ENCODE results near the gene KYNU. TPM values are rescaled to one million over a fixed set of nuclear protein-coding genes. Genes with fewer than 3 reads are reported as not detected.
"Not testable (repeated sequence)": the region's sequence is repeated elsewhere in the genome, so short reads cannot be mapped to it uniquely, and the experiment has no call there.

The KYNU gene
- polyA plus RNA-seq, 1 donor from 2014 or later, result 59.5 TPM

DNA sequence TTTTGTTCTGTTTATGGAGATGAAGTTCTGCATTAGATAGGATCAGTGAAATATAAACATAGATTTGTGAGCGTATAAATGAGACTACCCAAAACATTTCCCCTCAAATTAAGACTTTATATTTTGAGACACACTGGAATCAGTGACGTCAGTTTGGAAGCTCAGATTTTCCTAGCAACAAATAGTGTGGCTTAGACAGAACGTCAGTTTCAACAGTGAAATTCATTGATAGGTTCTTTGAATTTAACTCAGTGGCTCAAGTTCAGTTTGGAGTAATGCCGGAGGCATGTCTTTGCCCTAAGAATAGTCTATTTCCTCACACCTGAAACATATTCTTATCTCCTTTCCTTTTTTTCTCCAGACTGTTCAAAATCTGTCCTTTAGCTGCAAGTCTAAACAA lies 138.2 kb downstream of the KYNU start:
- H3K4me1 Mint-ChIP-seq, result peaks cover 21 to 27% (median 23%) of the 10 kb centered on the region in 3 donors
- no peak overlapping the region for H3K4me3 Mint-ChIP-seq
- H3K9me3 Mint-ChIP-seq, result peaks cover 0 to 4% (median 2%) of the 10 kb centered on the region in 3 donors
- no peaks in the 10 kb centered on the region for H3K27me3 Mint-ChIP-seq
- H3K27ac Mint-ChIP-seq, result peak overlapping the region in 1 of 3 donors; percentile 3
- H3K36me3 Mint-ChIP-seq, result peaks cover 7% of the 10 kb centered on the region

DNA sequence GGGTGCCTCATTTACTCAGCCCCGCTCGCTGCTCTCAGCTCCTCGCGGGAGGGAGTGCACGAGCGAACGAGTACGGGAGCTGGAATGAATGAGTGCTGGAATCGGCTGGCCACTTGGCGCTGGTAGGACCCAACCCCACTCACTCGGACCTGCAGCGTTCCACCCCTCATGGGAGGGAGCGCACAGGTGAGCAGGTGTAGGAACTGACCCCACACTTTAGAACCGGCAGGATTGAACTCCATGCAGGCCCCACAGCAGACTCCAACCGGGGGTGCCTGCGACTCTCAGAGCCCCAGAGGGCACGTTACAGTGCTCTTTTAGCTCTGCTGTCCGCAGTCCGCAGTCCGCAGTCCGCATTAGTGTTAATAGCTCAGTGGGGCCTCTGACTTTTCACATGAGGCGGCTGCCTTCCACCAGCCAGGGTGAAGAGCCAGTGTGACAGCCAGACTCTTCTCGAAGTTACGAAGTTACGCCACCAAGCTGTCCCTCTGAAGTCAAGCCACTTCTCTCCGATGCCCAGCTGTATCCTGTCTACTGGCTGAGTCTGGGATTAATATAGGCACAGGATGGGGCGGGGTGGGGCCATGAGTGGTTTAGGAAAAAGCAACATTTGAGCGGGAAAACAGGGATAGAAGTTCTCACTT lies 149.1 kb downstream of the KYNU start:
- Mint-ChIP-seq H3K9me3 (no peaks in the 10 kb centered on the region), H3K36me3 (peaks cover 4% of the 10 kb centered on the region), H3K4me3 (no peak overlapping the region), H3K4me1 (peaks cover 10 to 16% (median 12%) of the 10 kb centered on the region in 3 donors), H3K27ac (peak overlapping the region in 1 of 3 donors; percentile 13), H3K27me3 (no peaks in the 10 kb centered on the region)

DNA sequence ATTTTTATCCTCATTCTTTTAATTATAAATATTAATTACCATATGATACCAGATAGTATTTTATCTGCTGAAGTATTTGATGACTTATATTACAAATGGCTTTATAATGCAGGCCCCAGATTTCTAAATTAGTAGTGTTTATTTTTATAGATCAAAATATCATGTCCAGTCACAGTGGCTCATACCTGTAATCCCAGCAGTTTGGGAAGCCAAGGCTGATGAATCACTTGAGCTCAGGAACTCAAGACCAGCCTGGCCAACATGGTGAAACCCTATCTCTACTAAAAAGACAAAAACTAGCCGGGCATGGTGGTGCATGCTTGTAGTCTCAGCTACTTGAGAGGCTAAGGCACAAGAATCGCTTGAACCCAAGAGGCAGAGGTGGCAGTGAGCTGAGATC lies 151.7 kb downstream of the KYNU start:
- H3K4me1 Mint-ChIP-seq, result peaks cover 9 to 15% (median 12%) of the 10 kb centered on the region in 3 donors
- H3K36me3 Mint-ChIP-seq, result peaks cover 4% of the 10 kb centered on the region
- H3K9me3 Mint-ChIP-seq, result no peaks in the 10 kb centered on the region
- H3K4me3 Mint-ChIP-seq, result no peak overlapping the region
- no peak overlapping the region for H3K27ac Mint-ChIP-seq
- H3K27me3 Mint-ChIP-seq, result no peaks in the 10 kb centered on the region

DNA sequence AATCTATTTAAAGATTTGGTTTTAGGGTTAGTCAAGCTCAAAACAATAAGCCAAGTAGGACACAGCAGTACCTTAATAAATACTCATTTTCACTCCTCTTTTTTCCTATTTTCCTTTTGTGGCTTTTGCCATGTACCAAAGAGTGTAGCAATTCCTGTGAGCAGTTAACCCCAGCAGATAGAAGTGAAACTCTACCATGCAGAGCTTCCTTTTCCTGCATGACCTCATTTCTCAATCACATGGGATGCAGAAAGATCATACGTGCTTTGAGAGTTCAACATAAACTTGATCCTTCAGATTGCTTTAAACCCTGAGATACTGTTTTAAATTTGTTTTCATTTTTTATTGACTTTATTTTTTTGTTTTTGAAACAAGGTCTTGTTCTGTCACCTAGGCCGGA lies 152.7 kb downstream of the KYNU start:
- peak overlapping the region in 2 of 3 donors; percentile 48 to 93 for H3K27ac Mint-ChIP-seq
- peaks cover 9 to 15% (median 11%) of the 10 kb centered on the region in 3 donors for H3K4me1 Mint-ChIP-seq
- peaks cover 4% of the 10 kb centered on the region for H3K36me3 Mint-ChIP-seq
- H3K4me3 Mint-ChIP-seq, result peak overlapping the region in 1 of 4 donors; percentile 15
- no peaks in the 10 kb centered on the region for H3K9me3 Mint-ChIP-seq
- no peaks in the 10 kb centered on the region for H3K27me3 Mint-ChIP-seq

DNA sequence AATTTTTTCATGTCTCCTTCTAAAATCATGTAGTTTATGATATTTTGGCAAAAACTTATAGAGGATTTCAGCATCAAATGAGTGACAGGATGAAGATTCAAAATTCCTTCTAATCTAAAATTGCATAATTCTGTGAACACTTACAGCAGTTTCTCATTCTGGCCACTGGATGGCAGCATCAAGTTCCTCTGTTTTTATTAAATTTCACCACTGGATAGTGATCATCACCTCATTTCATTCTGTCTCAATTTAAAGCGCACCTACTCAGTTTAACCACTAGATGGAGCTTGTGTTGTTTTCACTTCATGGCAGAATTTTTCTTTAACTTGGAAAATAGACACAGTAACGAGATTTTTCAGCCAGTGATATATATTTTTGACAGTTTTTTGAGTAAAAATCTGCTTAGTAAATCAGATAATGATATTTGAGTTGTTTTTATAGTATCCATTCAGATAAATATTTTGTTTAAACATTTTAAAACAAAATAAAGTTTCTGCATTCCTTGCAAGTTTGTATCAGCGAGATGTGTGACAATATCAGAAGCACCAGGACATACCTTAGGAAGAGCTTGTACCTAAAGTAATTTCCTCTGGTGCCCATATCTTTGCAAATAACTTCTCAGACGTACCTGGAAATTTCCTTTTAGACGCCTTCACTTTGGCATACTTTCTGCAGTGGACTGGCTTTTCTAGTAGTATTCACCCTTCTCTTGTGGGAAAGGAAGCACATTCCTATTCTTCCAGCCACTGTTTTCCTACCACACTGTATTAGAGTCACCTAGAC lies 157.0 kb downstream of the KYNU start:
- Mint-ChIP-seq H3K36me3 (peaks cover 7% of the 10 kb centered on the region), H3K9me3 (no peaks in the 10 kb centered on the region), H3K27me3 (no peaks in the 10 kb centered on the region), H3K4me3 (no peak overlapping the region), H3K4me1 (peaks cover 9 to 15% (median 11%) of the 10 kb centered on the region in 3 donors), H3K27ac (peak overlapping the region in 1 of 3 donors; percentile 61)

DNA sequence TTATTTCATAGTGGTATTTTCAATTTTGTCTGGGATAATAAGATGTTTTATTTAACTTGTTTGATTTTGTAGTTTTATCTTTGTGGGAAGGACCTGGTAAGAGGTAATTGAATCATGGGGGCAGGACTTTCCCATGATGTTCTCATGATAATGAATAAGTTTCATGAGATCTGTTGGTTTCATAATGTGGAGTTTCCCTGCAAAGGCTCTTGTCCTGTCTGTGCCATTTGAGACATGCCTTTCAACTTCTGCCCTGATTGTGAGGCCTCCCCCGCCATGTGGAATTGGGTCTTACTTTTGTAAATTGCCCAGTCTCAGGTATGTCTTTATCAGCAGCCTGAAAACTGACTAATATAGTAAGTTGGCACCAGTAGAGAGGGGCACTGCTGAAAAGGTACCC lies 174.0 kb downstream of the KYNU start:
- Mint-ChIP-seq H3K36me3 (peaks cover 14% of the 10 kb centered on the region), H3K9me3 (peaks cover 2 to 9% (median 4%) of the 10 kb centered on the region in 3 donors)

DNA sequence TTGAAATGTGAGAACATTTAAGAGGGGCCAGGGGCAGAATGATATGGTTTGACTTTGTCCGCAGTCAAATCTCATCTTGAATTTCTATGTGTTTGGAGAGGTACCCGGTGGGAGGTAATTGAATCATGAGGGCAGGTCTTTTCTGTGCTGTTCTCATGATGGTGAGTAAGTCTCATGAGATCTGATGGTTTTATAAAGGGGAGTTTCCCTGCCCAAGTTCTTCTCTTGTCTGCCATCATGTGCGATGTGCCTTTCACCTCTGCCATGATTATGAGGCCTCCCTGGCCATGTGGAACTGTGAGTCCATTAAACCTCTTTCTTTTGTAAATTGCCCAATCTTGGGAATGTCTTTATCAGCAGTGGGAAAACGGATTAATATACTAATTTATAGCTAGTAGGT lies 176.0 kb downstream of the KYNU start:
- H3K27me3 Mint-ChIP-seq, H3K4me3 Mint-ChIP-seq, H3K27ac Mint-ChIP-seq, H3K4me1 Mint-ChIP-seq, H3K36me3 Mint-ChIP-seq: not testable (repeated sequence)
- peaks cover 4 to 14% (median 9%) of the 10 kb centered on the region in 3 donors for H3K9me3 Mint-ChIP-seq

More for the DNA sequence above, 174.0 kb downstream of the KYNU start:
- H3K4me1 Mint-ChIP-seq, result peaks cover 0 to 3% (median 2%) of the 10 kb centered on the region in 3 donors
- no peak overlapping the region for H3K4me3 Mint-ChIP-seq
- peak overlapping the region in 1 of 3 donors; percentile 26 for H3K27ac Mint-ChIP-seq
- no peaks in the 10 kb centered on the region for H3K27me3 Mint-ChIP-seq

DNA sequence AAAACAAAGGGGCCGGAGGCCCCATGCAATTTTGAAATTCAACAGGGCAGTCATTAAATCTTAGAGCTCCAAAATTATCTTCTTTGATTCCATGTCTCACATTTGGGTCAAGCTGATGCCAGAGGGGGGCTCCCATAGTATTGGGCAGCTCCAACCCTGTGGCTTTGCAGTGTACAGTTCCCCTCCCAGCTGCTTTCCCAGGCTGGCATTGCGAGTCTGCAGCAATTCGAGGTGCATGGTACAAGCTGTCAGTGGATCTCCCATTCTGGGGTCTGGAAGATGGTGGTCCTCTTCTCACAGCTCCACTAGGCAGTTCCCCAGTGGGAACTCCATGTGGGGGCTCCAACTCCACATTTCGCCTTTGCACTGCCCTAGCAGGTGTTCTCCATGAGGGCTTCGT lies 179.1 kb downstream of the KYNU start:
- peaks cover 0 to 1% (median 0%) of the 10 kb centered on the region in 3 donors for H3K4me1 Mint-ChIP-seq
- peak overlapping the region in 1 of 4 donors; percentile 37 for H3K4me3 Mint-ChIP-seq
- H3K36me3 Mint-ChIP-seq, result no peaks in the 10 kb centered on the region
- H3K27ac Mint-ChIP-seq, result peak overlapping the region in 1 of 3 donors; percentile 19
- H3K9me3 Mint-ChIP-seq, result peaks cover 3 to 14% (median 9%) of the 10 kb centered on the region in 3 donors
- H3K27me3 Mint-ChIP-seq, result no peaks in the 10 kb centered on the region

DNA sequence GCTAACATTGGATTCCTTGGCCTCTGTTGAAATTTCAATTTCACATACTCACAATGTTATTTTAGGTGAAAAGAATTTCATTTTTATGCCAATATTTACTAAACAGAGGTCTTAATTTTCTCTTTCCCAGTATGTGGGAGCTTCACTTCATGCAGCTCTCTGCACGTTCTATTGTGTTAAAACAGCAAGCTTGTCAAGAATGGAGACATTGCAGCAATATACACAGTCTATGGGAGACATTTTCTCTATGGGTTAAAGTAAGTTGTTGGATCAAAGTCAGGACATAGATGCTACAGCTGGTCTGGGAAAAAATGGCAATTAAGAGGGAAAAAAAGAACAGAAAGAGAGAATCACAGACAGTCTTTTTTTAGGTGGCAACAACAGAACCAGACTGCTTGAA lies 181.4 kb downstream of the KYNU start:
- Mint-ChIP-seq H3K4me3 (no peak overlapping the region), H3K27ac (no peak overlapping the region), H3K4me1 (peaks cover 0 to 1% (median 0%) of the 10 kb centered on the region in 3 donors), H3K9me3 (peaks cover 3 to 14% (median 9%) of the 10 kb centered on the region in 3 donors), H3K36me3 (no peaks in the 10 kb centered on the region), H3K27me3 (no peaks in the 10 kb centered on the region)

DNA sequence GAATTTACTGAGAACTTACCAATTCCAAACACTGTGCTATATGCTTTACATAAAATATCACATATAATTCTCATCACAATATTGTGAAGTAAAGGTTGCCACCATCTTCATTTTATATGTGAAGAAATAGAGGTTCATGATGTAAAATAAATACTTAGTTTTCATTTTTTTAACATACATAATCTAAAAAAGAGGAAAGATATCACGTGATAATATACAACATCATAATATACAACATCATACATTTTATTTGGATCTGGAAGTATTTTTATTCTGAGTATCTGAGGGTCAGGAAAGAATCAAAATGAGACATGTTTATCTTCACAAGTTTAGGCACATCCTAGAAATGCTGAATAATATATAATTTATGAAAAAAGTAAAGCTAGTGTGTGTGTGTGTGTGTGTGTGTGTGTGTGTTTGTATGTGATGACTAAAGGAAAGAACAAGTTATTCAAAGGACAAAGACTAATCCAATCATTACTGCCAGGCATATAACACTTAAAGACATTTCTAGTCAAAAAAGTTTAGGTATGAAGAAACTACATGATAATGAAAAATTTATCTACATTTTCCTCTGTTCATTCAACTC lies 186.2 kb downstream of the KYNU start:
- H3K4me3 Mint-ChIP-seq, result no peak overlapping the region
- H3K36me3 Mint-ChIP-seq, result no peaks in the 10 kb centered on the region
- no peak overlapping the region for H3K27ac Mint-ChIP-seq
- peaks cover 7 to 10% (median 8%) of the 10 kb centered on the region in 3 donors for H3K4me1 Mint-ChIP-seq
- H3K9me3 Mint-ChIP-seq, result peaks cover 3 to 15% (median 5%) of the 10 kb centered on the region in 3 donors
- no peaks in the 10 kb centered on the region for H3K27me3 Mint-ChIP-seq

DNA sequence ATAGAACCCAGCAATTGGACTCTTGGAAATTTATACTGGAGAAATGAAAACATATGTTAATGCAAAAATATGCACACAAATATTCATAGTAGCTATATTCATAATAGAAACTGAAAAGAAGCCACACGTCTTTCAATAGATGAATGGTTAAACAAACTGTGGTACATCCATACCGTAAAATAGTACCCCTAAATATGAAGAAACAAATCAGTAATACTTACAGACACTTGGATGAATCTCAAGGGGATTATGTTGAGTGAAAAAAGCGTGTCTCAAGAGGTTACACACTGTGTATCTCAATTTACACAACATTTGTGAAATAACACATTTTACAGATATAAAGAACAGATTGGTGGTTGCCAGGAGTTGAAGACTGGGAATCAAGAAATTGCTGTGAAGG lies 190.6 kb downstream of the KYNU start:
- Mint-ChIP-seq H3K27ac (peak overlapping the region; percentile 33 to 94 (median 65)), H3K4me3 (peak overlapping the region in 3 of 4 donors; percentile 0 to 86 (median 84)), H3K4me1 (peaks cover 9 to 27% (median 10%) of the 10 kb centered on the region in 3 donors), H3K36me3 (no peaks in the 10 kb centered on the region), H3K27me3 (no peaks in the 10 kb centered on the region), H3K9me3 (peaks cover 3 to 15% (median 5%) of the 10 kb centered on the region in 3 donors)

DNA sequence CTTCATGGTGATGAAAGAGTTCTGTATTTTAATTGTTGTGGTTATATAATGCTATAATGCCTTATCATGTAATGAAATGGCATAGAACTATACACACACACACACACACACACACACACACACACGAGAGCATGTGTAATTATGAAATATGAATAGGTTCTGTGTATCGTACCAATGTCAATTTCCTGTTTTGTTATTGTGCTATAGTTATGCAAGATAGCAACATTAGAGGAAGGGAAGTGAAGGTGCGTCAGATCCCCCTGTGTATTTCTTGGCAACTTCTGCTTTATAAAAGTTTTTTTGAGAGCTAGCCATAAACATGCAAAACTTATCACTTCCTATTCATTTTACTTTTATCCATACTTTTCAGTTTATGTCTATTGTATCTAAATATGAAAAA lies 191.0 kb downstream of the KYNU start:
- Mint-ChIP-seq H3K36me3 (no peaks in the 10 kb centered on the region), H3K27ac (peak overlapping the region; percentile 33 to 94 (median 65)), H3K9me3 (peaks cover 3 to 15% (median 5%) of the 10 kb centered on the region in 3 donors), H3K4me3 (peak overlapping the region in 3 of 4 donors; percentile 0 to 86 (median 84)), H3K27me3 (no peaks in the 10 kb centered on the region), H3K4me1 (peaks cover 9 to 27% (median 10%) of the 10 kb centered on the region in 3 donors)

DNA sequence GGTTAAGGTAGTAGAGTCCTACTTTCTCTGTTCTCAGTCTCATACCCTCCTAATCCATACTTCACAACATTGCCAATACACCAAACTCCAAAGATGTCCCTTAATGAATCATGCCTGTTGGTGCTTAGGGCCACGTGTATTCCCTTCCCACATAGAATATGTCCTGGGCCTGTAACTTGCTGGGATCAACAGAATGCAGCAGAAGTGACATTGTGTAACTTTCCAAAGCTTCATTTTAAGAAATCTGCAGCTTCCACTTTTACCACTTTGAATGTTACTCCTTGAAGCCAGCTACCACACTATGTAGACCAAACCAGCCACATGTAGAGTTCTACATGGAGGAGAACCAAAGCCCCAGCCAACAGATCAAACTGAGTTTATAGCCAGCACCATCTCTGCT lies 193.2 kb downstream of the KYNU start:
- Mint-ChIP-seq H3K27me3 (no peaks in the 10 kb centered on the region), H3K4me1 (peaks cover 9 to 27% (median 10%) of the 10 kb centered on the region in 3 donors), H3K27ac (peak overlapping the region in 2 of 3 donors; percentile 13 to 60), H3K9me3 (peaks cover 0 to 5% (median 3%) of the 10 kb centered on the region in 3 donors), H3K36me3 (no peaks in the 10 kb centered on the region), H3K4me3 (no peak overlapping the region)

DNA sequence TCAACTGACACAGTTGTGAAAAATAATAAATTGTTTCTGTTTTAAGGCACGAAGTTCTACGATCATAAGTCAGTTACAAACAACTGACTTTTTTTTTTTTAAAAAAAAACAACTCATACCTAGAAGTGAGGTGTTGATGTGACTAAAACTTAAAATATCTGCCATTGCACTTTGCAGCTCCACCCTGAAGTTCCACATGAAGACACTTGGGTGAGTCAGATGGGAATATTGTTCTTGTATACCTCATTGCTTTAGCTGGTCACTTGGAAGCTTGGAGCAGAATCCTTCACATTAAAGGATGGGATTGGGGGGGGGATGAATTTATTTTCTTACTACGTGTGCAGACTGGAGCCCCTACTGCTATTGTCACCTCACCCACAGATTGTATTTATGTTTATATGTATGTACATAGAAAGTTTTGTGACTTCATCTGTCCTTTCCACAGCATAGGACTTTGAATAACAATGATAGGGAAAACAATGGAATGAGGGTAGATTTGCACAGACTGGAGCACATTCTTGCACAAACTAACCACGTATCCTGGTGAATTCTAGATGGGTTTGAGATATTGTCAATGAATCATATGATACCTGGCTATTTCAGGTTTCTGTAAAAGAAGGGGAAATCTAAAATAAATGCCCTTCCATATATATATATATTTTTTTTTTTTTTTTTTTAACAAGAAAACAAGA lies 193.9 kb downstream of the KYNU start:
- Mint-ChIP-seq H3K4me1 (peaks cover 9 to 27% (median 10%) of the 10 kb centered on the region in 3 donors), H3K36me3 (no peaks in the 10 kb centered on the region), H3K27me3 (no peaks in the 10 kb centered on the region), H3K4me3 (no peak overlapping the region), H3K9me3 (no peaks in the 10 kb centered on the region), H3K27ac (peak overlapping the region in 2 of 3 donors; percentile 13 to 65)

Measured in IgD-negative memory B cell (primary cell).